Large intestine (tissue), 3 donors: ENCODE data around the gene HES5. TPM values are rescaled to one million over a fixed set of nuclear protein-coding genes. Genes with fewer than 3 reads are reported as not detected.

Experiments used
- DNase-seq, 2 donors: peaks; one replicate each; pipeline versions ENCODE4 v3.0.0 to v3.0.0-alpha.2; 2013
- H3K27ac ChIP-seq: one replicate; pipeline ENCODE4 v1.5.1; 2013; ENCODE audit warnings: low read length
- H3K27me3 ChIP-seq: 2 replicates; pipeline ENCODE4 v1.6.1; 2013; ENCODE audit warnings: low read length; ENCODE audit not compliant: control insufficient read depth, insufficient read depth
- H3K36me3 ChIP-seq: 2 replicates; pipeline ENCODE4 v1.6.1; 2013; ENCODE audit warnings: low read length; ENCODE audit not compliant: control insufficient read depth, insufficient read depth
- H3K4me1 ChIP-seq: one replicate; pipeline ENCODE4 v1.6.1; 2013; ENCODE audit warnings: low read length; ENCODE audit not compliant: control insufficient read depth, insufficient read depth
- H3K4me3 ChIP-seq: one replicate; pipeline ENCODE4 v1.5.1; 2013; ENCODE audit warnings: low read length
- H3K9me3 ChIP-seq: one replicate; pipeline ENCODE4 v1.6.1; 2013; ENCODE audit warnings: mild to moderate bottlenecking, low read depth, low read length, moderate library complexity; ENCODE audit not compliant: control insufficient read depth
- WGBS: methylation state at CpG from one replicate; pipeline ENCODE4 v1.1.5; 2013; ENCODE audit warnings: low lambda C conversion rate; ENCODE audit not compliant: insufficient coverage; 5-methylcytosine and 5-hydroxymethylcytosine counted together
- polyA plus RNA-seq: library from polyadenylated mRNA; unstranded; fragments of 120-200 nt; gene quantifications from one replicate; pipeline ENCODE4 v1.2.1, GENCODE V29; 2013

HES5 gene
- polyA plus RNA-seq, 1 donor: 0.31 TPM

GRCh38 chr1:2539312-2539907 lies 9.3 kb upstream of the HES5 start:
- Histone ChIP-seq H3K4me1 (peaks cover 32% of the 10 kb centered on the region), H3K36me3 (no peaks in the 10 kb centered on the region), H3K4me3 (no peak overlapping the region), H3K27ac (no peak overlapping the region), H3K27me3 (peaks cover 38% of the 10 kb centered on the region), H3K9me3 (peaks cover 5% of the 10 kb centered on the region)
- no peak for DNase-seq
- WGBS: no CpG with 5 or more reads among the region's 12 CpGs

GRCh38 chr1:2538872-2539271 lies 8.8 kb upstream of the HES5 start:
- no peak overlapping the region for H3K27ac ChIP-seq
- WGBS: no CpG with 5 or more reads among the region's 8 CpGs

GRCh38 chr1:2538376-2538775 lies 8.3 kb upstream of the HES5 start:
- DNase-seq: no peak
- WGBS: no CpG with 5 or more reads among the region's 4 CpGs
- H3K36me3 ChIP-seq: no peaks in the 10 kb centered on the region
- peaks cover 48% of the 10 kb centered on the region for H3K27me3 ChIP-seq
- H3K4me1 ChIP-seq: peaks cover 23% of the 10 kb centered on the region
- H3K4me3 ChIP-seq: no peak overlapping the region
- peaks cover 5% of the 10 kb centered on the region for H3K9me3 ChIP-seq
- H3K27ac ChIP-seq: no peak overlapping the region

More at GRCh38 chr1:2538872-2539271, 8.8 kb upstream of the HES5 start:
- Histone ChIP-seq H3K4me1 (peaks cover 28% of the 10 kb centered on the region), H3K4me3 (no peak overlapping the region), H3K27me3 (peaks cover 43% of the 10 kb centered on the region), H3K36me3 (no peaks in the 10 kb centered on the region), H3K9me3 (peaks cover 5% of the 10 kb centered on the region)
- DNase-seq: no peak

GRCh38 chr1:2537784-2538115 lies 7.7 kb upstream of the HES5 start:
- H3K36me3 ChIP-seq: no peaks in the 10 kb centered on the region
- WGBS: no CpG with 5 or more reads among the region's 9 CpGs
- H3K4me1 ChIP-seq: peaks cover 17% of the 10 kb centered on the region
- DNase-seq: no peak
- H3K27me3 ChIP-seq: peaks cover 55% of the 10 kb centered on the region
- no peak overlapping the region for H3K27ac ChIP-seq
- peaks cover 5% of the 10 kb centered on the region for H3K9me3 ChIP-seq
- H3K4me3 ChIP-seq: no peak overlapping the region

GRCh38 chr1:2535981-2536380 lies 5.9 kb upstream of the HES5 start:
- H3K36me3 ChIP-seq: no peaks in the 10 kb centered on the region
- peaks cover 69% of the 10 kb centered on the region for H3K27me3 ChIP-seq
- peaks cover 10% of the 10 kb centered on the region for H3K4me1 ChIP-seq
- H3K27ac ChIP-seq: no peak overlapping the region
- no peak for DNase-seq
- H3K9me3 ChIP-seq: peaks cover 8% of the 10 kb centered on the region
- WGBS: no CpG with 5 or more reads among the region's 9 CpGs
- no peak overlapping the region for H3K4me3 ChIP-seq

GRCh38 chr1:2535455-2535854 lies 5.4 kb upstream of the HES5 start:
- Histone ChIP-seq H3K4me3 (no peak overlapping the region), H3K4me1 (peaks cover 15% of the 10 kb centered on the region), H3K27ac (no peak overlapping the region), H3K27me3 (peaks cover 72% of the 10 kb centered on the region), H3K9me3 (peaks cover 11% of the 10 kb centered on the region), H3K36me3 (no peaks in the 10 kb centered on the region)
- no CpG with 5 or more reads among the region's 27 CpGs for WGBS
- DNase-seq: no peak

- peaks cover 73% of the 10 kb centered on the region for H3K27me3 ChIP-seq
- no peaks in the 10 kb centered on the region for H3K36me3 ChIP-seq
- H3K4me1 ChIP-seq: peaks cover 19% of the 10 kb centered on the region
- H3K9me3 ChIP-seq: peaks cover 11% of the 10 kb centered on the region
- H3K4me3 ChIP-seq: no peak overlapping the region
- no CpG with 5 or more reads among the region's 18 CpGs for WGBS
- peak; percentile 52 to 64 for DNase-seq
- H3K27ac ChIP-seq: no peak overlapping the region
Observed at GRCh38 chr1:2534687-2535441, 4.8 kb upstream of the HES5 start.

GRCh38 chr1:2534315-2534686 lies 4.2 kb upstream of the HES5 start:
- Histone ChIP-seq H3K36me3 (no peaks in the 10 kb centered on the region), H3K27me3 (peaks cover 76% of the 10 kb centered on the region), H3K4me1 (peaks cover 21% of the 10 kb centered on the region), H3K27ac (no peak overlapping the region), H3K9me3 (peaks cover 11% of the 10 kb centered on the region), H3K4me3 (no peak overlapping the region)
- WGBS: no CpG with 5 or more reads among the region's 7 CpGs
- no peak for DNase-seq

GRCh38 chr1:2533365-2533764 lies 3.3 kb upstream of the HES5 start:
- DNase-seq: no peak
- Histone ChIP-seq H3K4me3 (no peak overlapping the region), H3K27me3 (peaks cover 81% of the 10 kb centered on the region), H3K36me3 (no peaks in the 10 kb centered on the region), H3K27ac (no peak overlapping the region), H3K9me3 (peaks cover 11% of the 10 kb centered on the region), H3K4me1 (peaks cover 30% of the 10 kb centered on the region)
- no CpG with 5 or more reads among the region's 11 CpGs for WGBS

GRCh38 chr1:2532485-2533160 lies 2.6 kb upstream of the HES5 start:
- no CpG with 5 or more reads among the region's 23 CpGs for WGBS
- H3K36me3 ChIP-seq: no peaks in the 10 kb centered on the region
- peaks cover 34% of the 10 kb centered on the region for H3K4me1 ChIP-seq
- H3K27me3 ChIP-seq: peaks cover 86% of the 10 kb centered on the region
- DNase-seq: no peak
- no peak overlapping the region for H3K4me3 ChIP-seq
- no peak overlapping the region for H3K27ac ChIP-seq
- H3K9me3 ChIP-seq: peaks cover 11% of the 10 kb centered on the region
